ENCODE measurements around the gene RASGRF1.

RASGRF1 gene

GRCh38 chr15:79105141-79105540, 14.6 kb upstream of the RASGRF1 start:
- no peaks in the 10 kb centered on the region for H3K36me3 Mint-ChIP-seq (ENCODE audit: low read depth)
- no peak for TF ChIP-seq CTCF (IDR thresholded peaks at IDR 0.05; ENCODE audit: unreplicated experiment in 3 of 3)
- no peaks in the 10 kb centered on the region for H3K4me1 Mint-ChIP-seq
- no peak overlapping the region for H3K4me3 Mint-ChIP-seq
- peaks cover 2% of the 10 kb centered on the region for H3K9me3 Mint-ChIP-seq
- peaks cover 61% of the 10 kb centered on the region for H3K27me3 Mint-ChIP-seq (ENCODE audit: low read depth)
- H3K27ac Mint-ChIP-seq: no peak overlapping the region

- no peak for TF ChIP-seq CTCF (IDR thresholded peaks at IDR 0.05; ENCODE audit: unreplicated experiment in 3 of 3)
- Mint-ChIP-seq H3K36me3 (ENCODE audit: low read depth) (no peaks in the 10 kb centered on the region), H3K27ac (no peak overlapping the region), H3K9me3 (no peaks in the 10 kb centered on the region), H3K27me3 (ENCODE audit: low read depth) (peaks cover 67% of the 10 kb centered on the region), H3K4me1 (no peaks in the 10 kb centered on the region), H3K4me3 (no peak overlapping the region)
Measured at GRCh38 chr15:79102595-79102994, 12.0 kb upstream of the RASGRF1 start.

GRCh38 chr15:79101866-79102581, 11.4 kb upstream of the RASGRF1 start:
- peaks cover 70% of the 10 kb centered on the region for H3K27me3 Mint-ChIP-seq (ENCODE audit: low read depth)
- H3K9me3 Mint-ChIP-seq: no peaks in the 10 kb centered on the region
- no peaks in the 10 kb centered on the region for H3K4me1 Mint-ChIP-seq
- H3K27ac Mint-ChIP-seq: no peak overlapping the region
- no peak for TF ChIP-seq CTCF (IDR thresholded peaks at IDR 0.05; ENCODE audit: unreplicated experiment in 3 of 3)
- H3K36me3 Mint-ChIP-seq (ENCODE audit: low read depth): no peaks in the 10 kb centered on the region
- no peak overlapping the region for H3K4me3 Mint-ChIP-seq

GRCh38 chr15:79099692-79100091, 9.1 kb upstream of the RASGRF1 start:
- H3K4me1 Mint-ChIP-seq: no peaks in the 10 kb centered on the region
- H3K4me3 Mint-ChIP-seq: no peak overlapping the region
- H3K27me3 Mint-ChIP-seq (ENCODE audit: low read depth): peaks cover 74% of the 10 kb centered on the region
- no peak overlapping the region for H3K27ac Mint-ChIP-seq
- no peaks in the 10 kb centered on the region for H3K36me3 Mint-ChIP-seq (ENCODE audit: low read depth)
- TF ChIP-seq CTCF (IDR thresholded peaks at IDR 0.05; ENCODE audit: unreplicated experiment in 3 of 3): no peak
- H3K9me3 Mint-ChIP-seq: no peaks in the 10 kb centered on the region

GRCh38 chr15:79094611-79095021, 4.0 kb upstream of the RASGRF1 start:
- Mint-ChIP-seq H3K27ac (no peak overlapping the region), H3K9me3 (peaks cover 3% of the 10 kb centered on the region), H3K4me1 (peaks cover 16% of the 10 kb centered on the region), H3K36me3 (ENCODE audit: low read depth) (no peaks in the 10 kb centered on the region), H3K27me3 (ENCODE audit: low read depth) (peaks cover 85% of the 10 kb centered on the region), H3K4me3 (no peak overlapping the region)
- TF ChIP-seq CTCF (IDR thresholded peaks at IDR 0.05; ENCODE audit: unreplicated experiment in 3 of 3): no peak

- Mint-ChIP-seq H3K36me3 (ENCODE audit: low read depth) (no peaks in the 10 kb centered on the region), H3K9me3 (peaks cover 3% of the 10 kb centered on the region), H3K4me3 (no peak overlapping the region), H3K27ac (no peak overlapping the region), H3K27me3 (ENCODE audit: low read depth) (peaks cover 95% of the 10 kb centered on the region), H3K4me1 (peaks cover 16% of the 10 kb centered on the region)
- TF ChIP-seq CTCF (IDR thresholded peaks at IDR 0.05; ENCODE audit: unreplicated experiment in 3 of 3): no peak
Measured at GRCh38 chr15:79093352-79093935, 2.9 kb upstream of the RASGRF1 start.

All from nephron (organoid).